ENCODE results near the gene PARVA.
A peak's percentile ranks its signal among the peaks of the same experiment; 100 is the strongest.

The PARVA gene

GRCh38 chr11:12544986-12545775, 167.8 kb downstream of the PARVA start:
- TF ChIP-seq CTCF (IDR thresholded peaks at IDR 0.05; ENCODE audit: low read length, missing control alignments), result no peak
- no peak overlapping the region for H3K4me3 ChIP-seq (replicated peaks; ENCODE audit: low read depth, low read length)
- no peak for DNase-seq (ENCODE audit: low read depth)

GRCh38 chr11:12546122-12546521, 168.8 kb downstream of the PARVA start:
- TF ChIP-seq CTCF (IDR thresholded peaks at IDR 0.05; ENCODE audit: low read length, missing control alignments), result no peak
- no peak for DNase-seq (ENCODE audit: low read depth)
- H3K4me3 ChIP-seq (replicated peaks; ENCODE audit: low read depth, low read length), result no peak overlapping the region

- H3K4me3 ChIP-seq (replicated peaks; ENCODE audit: low read depth, low read length), result no peak overlapping the region
- no peak for DNase-seq (ENCODE audit: low read depth)
- TF ChIP-seq CTCF (IDR thresholded peaks at IDR 0.05; ENCODE audit: low read length, missing control alignments), result no peak
Observed at GRCh38 chr11:12546660-12547059, 169.3 kb downstream of the PARVA start.

- DNase-seq (ENCODE audit: low read depth), result no peak
- TF ChIP-seq CTCF (IDR thresholded peaks at IDR 0.05; ENCODE audit: low read length, missing control alignments), result no peak
- no peak overlapping the region for H3K4me3 ChIP-seq (replicated peaks; ENCODE audit: low read depth, low read length)
Observed at GRCh38 chr11:12547953-12548650, 170.7 kb downstream of the PARVA start.

GRCh38 chr11:12552692-12553091, 175.3 kb downstream of the PARVA start:
- peak; percentile 85 for DNase-seq (ENCODE audit: low read depth)
- no peak overlapping the region for H3K4me3 ChIP-seq (replicated peaks; ENCODE audit: low read depth, low read length)
- no peak for TF ChIP-seq CTCF (IDR thresholded peaks at IDR 0.05; ENCODE audit: low read length, missing control alignments)

GRCh38 chr11:12554122-12554521, 176.8 kb downstream of the PARVA start:
- no peak for DNase-seq (ENCODE audit: low read depth)
- H3K4me3 ChIP-seq (replicated peaks; ENCODE audit: low read depth, low read length), result no peak overlapping the region
- TF ChIP-seq CTCF (IDR thresholded peaks at IDR 0.05; ENCODE audit: low read length, missing control alignments), result no peak

Data from fibroblast of pulmonary artery (primary cell).